Ishikawa (cell line): ENCODE results near the gene SH3GL1.

Experiments
- CEBPB ChIP-seq: IDR thresholded peaks from 2 replicates; pipeline ENCODE4 v1.6.1; 2012
- CREB1 ChIP-seq: IDR thresholded peaks from 2 replicates; pipeline ENCODE4 v1.6.1; 2012; ENCODE audit warnings: low read depth
- EGR1 ChIP-seq: IDR thresholded peaks from 2 replicates; pipeline ENCODE4 v1.6.1; 2012
- EP300 ChIP-seq: IDR thresholded peaks from 2 replicates; pipeline ENCODE4 v1.6.1; 2012; ENCODE audit warnings: borderline replicate concordance
- FOXM1 ChIP-seq: IDR thresholded peaks from 2 replicates; pipeline ENCODE4 v1.6.1; 2012; ENCODE audit warnings: low read depth, borderline replicate concordance
- NFIC ChIP-seq: IDR thresholded peaks from 2 replicates; pipeline ENCODE4 v1.6.1; 2012
- RAD21 ChIP-seq: IDR thresholded peaks from 2 replicates; pipeline ENCODE4 v1.6.1; 2012; ENCODE audit warnings: low read depth
- TAF1 ChIP-seq: IDR thresholded peaks from 2 replicates; pipeline ENCODE4 v1.6.1; 2012; ENCODE audit warnings: low read depth, mild to moderate bottlenecking
- TCF12 ChIP-seq: IDR thresholded peaks from 2 replicates; pipeline ENCODE4 v1.6.1; 2012; ENCODE audit warnings: low read depth
- TEAD4 ChIP-seq: IDR thresholded peaks from 2 replicates; pipeline ENCODE4 v1.6.1; 2012
- YY1 ChIP-seq: IDR thresholded peaks from 2 replicates; pipeline ENCODE4 v1.6.1; 2012; ENCODE audit warnings: low read depth
- ZBTB7A ChIP-seq: IDR thresholded peaks from 2 replicates; pipeline ENCODE4 v1.6.1; 2012; ENCODE audit warnings: low read depth
- TF ChIP-seq, protein P1 (sequence below): IDR thresholded peaks from 2 replicates; pipeline ENCODE4 v1.6.1; 2012
- TF ChIP-seq, protein P2 (sequence below): IDR thresholded peaks from 2 replicates; pipeline ENCODE4 v1.6.1; 2012; ENCODE audit warnings: low read depth, mild to moderate bottlenecking
- TF ChIP-seq, protein P3 (sequence below): IDR thresholded peaks from 2 replicates; pipeline ENCODE4 v1.6.1; 2012

The SH3GL1 gene

DNA sequence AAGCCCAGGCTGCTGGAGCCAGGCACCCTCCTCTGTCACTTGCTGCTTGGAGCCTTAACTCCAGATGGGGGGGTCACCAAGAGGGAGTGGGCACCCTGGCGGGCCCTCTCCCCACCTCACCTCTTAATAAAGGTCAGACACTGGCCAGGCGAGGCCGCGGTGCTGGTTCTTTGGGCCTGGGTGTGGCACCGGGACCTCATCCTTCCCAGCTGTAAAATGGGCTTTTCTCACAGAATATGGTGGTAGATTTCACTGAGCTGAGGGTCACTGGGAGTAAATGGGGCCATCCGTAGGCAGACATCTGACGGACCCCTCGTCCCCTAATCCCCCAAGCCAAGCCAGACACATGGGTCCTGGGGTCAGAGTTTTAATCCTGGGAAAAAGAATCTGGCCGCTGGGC lies 76.7 kb downstream of the SH3GL1 start:
- TF ChIP-seq, protein P1, sequence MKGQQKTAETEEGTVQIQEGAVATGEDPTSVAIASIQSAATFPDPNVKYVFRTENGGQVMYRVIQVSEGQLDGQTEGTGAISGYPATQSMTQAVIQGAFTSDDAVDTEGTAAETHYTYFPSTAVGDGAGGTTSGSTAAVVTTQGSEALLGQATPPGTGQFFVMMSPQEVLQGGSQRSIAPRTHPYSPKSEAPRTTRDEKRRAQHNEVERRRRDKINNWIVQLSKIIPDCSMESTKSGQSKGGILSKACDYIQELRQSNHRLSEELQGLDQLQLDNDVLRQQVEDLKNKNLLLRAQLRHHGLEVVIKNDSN = no peak
- TF ChIP-seq TCF12 = no peak
- TF ChIP-seq EP300 = no peak
- TF ChIP-seq YY1 = no peak
- TF ChIP-seq TAF1 = no peak
- no peak for TF ChIP-seq NFIC

DNA sequence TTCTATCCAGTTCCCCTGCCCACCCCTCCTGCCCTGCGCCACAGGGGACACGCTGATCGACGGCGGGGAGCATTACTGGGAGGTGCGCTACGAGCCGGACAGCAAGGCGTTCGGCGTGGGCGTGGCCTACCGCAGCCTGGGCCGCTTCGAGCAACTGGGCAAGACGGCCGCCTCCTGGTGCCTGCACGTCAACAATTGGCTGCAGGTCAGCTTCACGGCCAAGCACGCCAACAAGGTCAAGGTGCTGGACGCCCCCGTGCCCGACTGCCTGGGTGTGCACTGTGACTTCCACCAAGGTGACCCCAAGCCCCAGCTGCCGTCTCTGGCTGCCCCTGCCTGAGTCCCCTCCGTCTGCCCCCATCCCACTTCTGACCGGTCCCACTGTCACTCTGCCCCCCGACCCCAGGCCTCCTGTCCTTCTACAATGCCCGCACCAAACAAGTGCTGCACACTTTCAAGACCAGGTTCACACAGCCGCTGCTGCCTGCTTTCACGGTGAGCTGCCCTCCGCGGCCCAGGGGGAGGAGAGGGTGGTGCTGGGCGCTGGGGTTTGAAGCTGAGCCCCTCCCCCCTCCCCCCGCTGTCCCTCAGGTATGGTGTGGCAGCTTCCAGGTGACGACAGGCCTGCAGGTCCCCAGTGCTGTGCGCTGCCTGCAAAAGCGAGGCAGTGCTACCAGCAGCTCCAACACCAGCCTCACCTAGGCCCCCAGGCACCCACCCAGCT lies 77.2 kb downstream of the SH3GL1 start:
- no peak for TF ChIP-seq CEBPB
- TF ChIP-seq ZBTB7A = no peak
- TF ChIP-seq CREB1 = no peak
- no peak for TF ChIP-seq TCF12
- no peak for TF ChIP-seq TAF1

DNA sequence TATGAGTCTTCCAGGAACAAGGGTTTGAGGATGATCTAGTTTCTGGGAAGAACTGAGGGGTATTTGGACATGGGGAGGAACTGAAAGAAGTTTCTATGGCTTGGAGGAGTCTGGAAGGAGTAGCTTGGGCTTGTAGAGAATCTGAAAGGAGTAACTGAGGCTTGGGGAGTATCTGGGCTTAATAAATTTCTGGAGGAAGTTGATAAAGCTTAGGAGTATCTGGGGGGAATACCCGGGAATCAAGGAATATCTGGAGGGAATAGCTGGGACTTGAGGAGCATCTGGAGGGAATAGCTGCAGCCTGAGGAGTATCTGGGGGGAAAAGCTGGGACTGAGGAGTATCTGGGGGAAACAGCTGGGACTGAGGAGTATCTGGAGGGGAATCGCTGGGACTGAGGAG lies 79.9 kb downstream of the SH3GL1 start:
- no peak for TF ChIP-seq TAF1
- TF ChIP-seq CREB1 = no peak
- TF ChIP-seq YY1 = no peak
- no peak for TF ChIP-seq ZBTB7A
- TF ChIP-seq CEBPB = no peak
- no peak for TF ChIP-seq EGR1
- TF ChIP-seq EP300 = no peak
- TF ChIP-seq, protein P1 = no peak
- TF ChIP-seq, protein P2, sequence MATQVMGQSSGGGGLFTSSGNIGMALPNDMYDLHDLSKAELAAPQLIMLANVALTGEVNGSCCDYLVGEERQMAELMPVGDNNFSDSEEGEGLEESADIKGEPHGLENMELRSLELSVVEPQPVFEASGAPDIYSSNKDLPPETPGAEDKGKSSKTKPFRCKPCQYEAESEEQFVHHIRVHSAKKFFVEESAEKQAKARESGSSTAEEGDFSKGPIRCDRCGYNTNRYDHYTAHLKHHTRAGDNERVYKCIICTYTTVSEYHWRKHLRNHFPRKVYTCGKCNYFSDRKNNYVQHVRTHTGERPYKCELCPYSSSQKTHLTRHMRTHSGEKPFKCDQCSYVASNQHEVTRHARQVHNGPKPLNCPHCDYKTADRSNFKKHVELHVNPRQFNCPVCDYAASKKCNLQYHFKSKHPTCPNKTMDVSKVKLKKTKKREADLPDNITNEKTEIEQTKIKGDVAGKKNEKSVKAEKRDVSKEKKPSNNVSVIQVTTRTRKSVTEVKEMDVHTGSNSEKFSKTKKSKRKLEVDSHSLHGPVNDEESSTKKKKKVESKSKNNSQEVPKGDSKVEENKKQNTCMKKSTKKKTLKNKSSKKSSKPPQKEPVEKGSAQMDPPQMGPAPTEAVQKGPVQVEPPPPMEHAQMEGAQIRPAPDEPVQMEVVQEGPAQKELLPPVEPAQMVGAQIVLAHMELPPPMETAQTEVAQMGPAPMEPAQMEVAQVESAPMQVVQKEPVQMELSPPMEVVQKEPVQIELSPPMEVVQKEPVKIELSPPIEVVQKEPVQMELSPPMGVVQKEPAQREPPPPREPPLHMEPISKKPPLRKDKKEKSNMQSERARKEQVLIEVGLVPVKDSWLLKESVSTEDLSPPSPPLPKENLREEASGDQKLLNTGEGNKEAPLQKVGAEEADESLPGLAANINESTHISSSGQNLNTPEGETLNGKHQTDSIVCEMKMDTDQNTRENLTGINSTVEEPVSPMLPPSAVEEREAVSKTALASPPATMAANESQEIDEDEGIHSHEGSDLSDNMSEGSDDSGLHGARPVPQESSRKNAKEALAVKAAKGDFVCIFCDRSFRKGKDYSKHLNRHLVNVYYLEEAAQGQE = no peak
- TF ChIP-seq RAD21 = no peak
- TF ChIP-seq TEAD4 = no peak
- no peak for TF ChIP-seq FOXM1
- TF ChIP-seq TCF12 = no peak
- no peak for TF ChIP-seq NFIC

DNA sequence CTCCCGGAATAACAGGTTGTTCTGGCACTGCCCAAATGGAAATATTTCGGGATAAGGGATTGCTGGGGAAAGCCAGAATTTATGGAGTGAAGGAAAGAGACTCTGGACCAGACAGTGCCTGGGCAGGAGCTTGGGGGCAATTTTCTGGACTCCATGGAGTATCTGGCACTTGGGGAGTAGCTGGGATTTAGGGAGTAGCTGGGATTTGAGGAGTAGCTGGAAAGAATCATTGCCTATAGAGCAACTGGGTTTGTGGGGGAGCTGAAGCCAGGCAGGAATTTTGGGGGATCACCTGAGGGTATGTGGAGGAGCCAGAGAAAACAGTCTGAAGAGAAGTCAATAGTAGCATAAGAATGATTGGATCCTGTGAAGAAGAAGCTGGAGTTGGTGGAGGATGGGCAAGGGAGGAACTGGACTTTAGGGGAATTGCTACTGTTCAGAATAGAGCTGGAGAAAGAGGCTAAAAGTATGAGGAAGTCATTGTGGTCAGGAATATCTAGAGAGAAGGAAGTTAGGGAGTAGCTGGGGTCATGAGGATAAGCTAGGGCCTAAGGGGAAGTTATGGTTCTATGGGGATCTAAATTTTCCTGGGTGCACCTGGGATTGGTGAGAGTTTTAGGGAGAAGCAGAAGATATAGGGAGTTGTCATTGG lies 81.2 kb downstream of the SH3GL1 start:
- TF ChIP-seq, protein P3, sequence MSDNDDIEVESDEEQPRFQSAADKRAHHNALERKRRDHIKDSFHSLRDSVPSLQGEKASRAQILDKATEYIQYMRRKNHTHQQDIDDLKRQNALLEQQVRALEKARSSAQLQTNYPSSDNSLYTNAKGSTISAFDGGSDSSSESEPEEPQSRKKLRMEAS = no peak
- no peak for TF ChIP-seq TEAD4
- TF ChIP-seq, protein P1 = no peak
- no peak for TF ChIP-seq NFIC
- no peak for TF ChIP-seq ZBTB7A
- no peak for TF ChIP-seq TCF12
- TF ChIP-seq YY1 = no peak
- no peak for TF ChIP-seq FOXM1
- TF ChIP-seq EGR1 = no peak
- TF ChIP-seq CEBPB = no peak
- TF ChIP-seq EP300 = no peak
- TF ChIP-seq, protein P2 = no peak
- no peak for TF ChIP-seq CREB1
- no peak for TF ChIP-seq RAD21

DNA sequence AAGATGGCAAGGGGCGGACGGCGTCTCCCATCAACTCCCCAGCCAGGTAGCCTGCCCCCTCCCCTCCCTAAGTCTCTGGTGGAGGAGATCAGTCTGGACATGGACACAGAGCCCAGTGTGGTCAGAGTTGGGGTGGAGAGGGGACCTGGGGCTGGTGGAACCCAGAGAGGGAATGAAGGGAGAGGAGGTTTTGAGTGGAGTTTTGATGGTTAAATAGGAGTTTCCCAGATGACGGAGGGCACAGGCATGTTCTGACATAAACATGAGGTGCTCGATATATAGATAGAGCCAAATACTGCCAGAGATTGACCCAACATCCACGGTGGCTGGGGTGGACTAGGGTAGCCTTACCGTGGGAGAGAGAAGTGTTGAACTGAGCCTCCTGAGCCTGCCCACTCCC lies 81.9 kb downstream of the SH3GL1 start:
- TF ChIP-seq, protein P2 = no peak
